ENCODE data around the gene USP3.

DNA sequence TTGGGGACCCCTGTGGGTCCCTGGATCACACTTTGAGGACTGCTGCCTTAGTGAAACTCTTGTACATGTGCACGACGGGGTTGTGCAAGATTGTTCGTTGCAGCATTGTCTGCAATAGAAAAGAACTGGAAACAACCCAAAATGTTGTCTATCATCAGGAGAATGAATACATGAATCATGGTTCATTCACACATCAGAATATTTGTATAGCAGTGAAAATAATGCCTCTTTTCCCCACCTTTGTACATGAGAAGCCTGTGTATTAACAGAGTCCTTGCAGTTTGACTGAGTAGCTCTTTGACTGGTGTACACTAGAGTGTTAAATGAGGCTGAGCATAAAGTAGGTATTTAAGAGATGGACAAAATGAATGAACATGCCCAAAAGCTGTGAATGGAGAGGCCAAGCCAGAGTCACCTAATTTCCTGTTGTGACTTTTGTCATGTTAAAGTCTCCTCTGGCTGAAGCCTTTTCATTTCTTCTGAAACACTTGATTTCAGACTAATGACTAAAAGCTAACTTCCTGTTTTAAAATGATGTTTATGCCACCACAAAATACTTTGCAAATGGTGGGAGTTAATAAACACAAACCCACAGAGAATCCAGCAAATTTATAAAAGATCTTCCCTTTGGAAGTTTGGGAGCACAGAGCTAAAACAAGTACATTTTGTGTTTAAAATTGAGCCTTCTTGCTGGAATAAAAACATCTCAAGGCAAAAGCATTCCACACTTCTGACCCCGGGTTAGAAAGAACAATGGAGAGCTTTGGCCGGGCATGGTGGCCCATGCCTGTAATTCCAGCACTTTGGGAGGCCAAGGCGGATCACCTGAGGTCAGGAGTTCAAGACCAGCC is 20.6 kb upstream of the USP3 start:
- TF ChIP-seq, protein P1, sequence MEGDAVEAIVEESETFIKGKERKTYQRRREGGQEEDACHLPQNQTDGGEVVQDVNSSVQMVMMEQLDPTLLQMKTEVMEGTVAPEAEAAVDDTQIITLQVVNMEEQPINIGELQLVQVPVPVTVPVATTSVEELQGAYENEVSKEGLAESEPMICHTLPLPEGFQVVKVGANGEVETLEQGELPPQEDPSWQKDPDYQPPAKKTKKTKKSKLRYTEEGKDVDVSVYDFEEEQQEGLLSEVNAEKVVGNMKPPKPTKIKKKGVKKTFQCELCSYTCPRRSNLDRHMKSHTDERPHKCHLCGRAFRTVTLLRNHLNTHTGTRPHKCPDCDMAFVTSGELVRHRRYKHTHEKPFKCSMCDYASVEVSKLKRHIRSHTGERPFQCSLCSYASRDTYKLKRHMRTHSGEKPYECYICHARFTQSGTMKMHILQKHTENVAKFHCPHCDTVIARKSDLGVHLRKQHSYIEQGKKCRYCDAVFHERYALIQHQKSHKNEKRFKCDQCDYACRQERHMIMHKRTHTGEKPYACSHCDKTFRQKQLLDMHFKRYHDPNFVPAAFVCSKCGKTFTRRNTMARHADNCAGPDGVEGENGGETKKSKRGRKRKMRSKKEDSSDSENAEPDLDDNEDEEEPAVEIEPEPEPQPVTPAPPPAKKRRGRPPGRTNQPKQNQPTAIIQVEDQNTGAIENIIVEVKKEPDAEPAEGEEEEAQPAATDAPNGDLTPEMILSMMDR (conservative IDR thresholded peaks at IDR 0.05): no peak
- no peak for TF ChIP-seq ZFX (IDR thresholded peaks at IDR 0.05)
